NCI-H2029 treated with DMSO at 0.1 percent for 48 hours (cell line): Measurements from ENCODE around the gene FARP2.

Experiments used
- DNase-seq: peaks from one replicate; lab custom pipeline; 2025; lab: John Stamatoyannopoulos, UW

The FARP2 gene

GRCh38 chr2:241460631-241461030 is 104.5 kb downstream of the FARP2 start:
- no peak for DNase-seq

GRCh38 chr2:241461693-241462677 is 105.9 kb downstream of the FARP2 start:
- no peak for DNase-seq

GRCh38 chr2:241463276-241464135 is 107.4 kb downstream of the FARP2 start:
- DNase-seq, result no peak

GRCh38 chr2:241465543-241465942 is 109.5 kb downstream of the FARP2 start:
- no peak for DNase-seq

- no peak for DNase-seq
Observed at GRCh38 chr2:241466230-241466629, 110.1 kb downstream of the FARP2 start.

- no peak for DNase-seq
Observed at GRCh38 chr2:241467777-241468475, 111.8 kb downstream of the FARP2 start.

- no peak for DNase-seq
Observed at GRCh38 chr2:241468476-241468781, 112.3 kb downstream of the FARP2 start.

GRCh38 chr2:241469746-241470145 is 113.7 kb downstream of the FARP2 start:
- no peak for DNase-seq

- DNase-seq, result no peak
Observed at GRCh38 chr2:241473399-241473798, 117.3 kb downstream of the FARP2 start.

- DNase-seq, result no peak
Observed at GRCh38 chr2:241475267-241475666, 119.2 kb downstream of the FARP2 start.

- no peak for DNase-seq
Observed at GRCh38 chr2:241478166-241478565, 122.1 kb downstream of the FARP2 start.

GRCh38 chr2:241479026-241479898 is 123.2 kb downstream of the FARP2 start:
- no peak for DNase-seq

GRCh38 chr2:241481687-241482086 is 125.6 kb downstream of the FARP2 start:
- no peak for DNase-seq

GRCh38 chr2:241482126-241482955 is 126.3 kb downstream of the FARP2 start:
- DNase-seq, result no peak

GRCh38 chr2:241483305-241483704 is 127.2 kb downstream of the FARP2 start:
- DNase-seq, result no peak

- DNase-seq, result no peak
Observed at GRCh38 chr2:241485172-241485911, 129.3 kb downstream of the FARP2 start.

- no peak for DNase-seq
Observed at GRCh38 chr2:241489088-241489487, 133.0 kb downstream of the FARP2 start.

- DNase-seq, result no peak
Observed at GRCh38 chr2:241489733-241490680, 133.9 kb downstream of the FARP2 start.
